GM19023 (cell line): ENCODE results near the gene PDE4B.

ENCODE experiments used
- ATAC-seq: cut with Tn5 transposase; IDR thresholded peaks from one replicate; pipeline ENCODE4 v1.9.1; 2021; ENCODE audit warnings: mild to moderate bottlenecking, moderate library complexity; ENCODE audit not compliant: unreplicated experiment

PDE4B gene

GRCh38 chr1:66168948-66169671 is 376.4 kb downstream of the PDE4B start:
- no peak for ATAC-seq

GRCh38 chr1:66172272-66172671 is 379.6 kb downstream of the PDE4B start:
- no peak for ATAC-seq

GRCh38 chr1:66175098-66175497 is 382.4 kb downstream of the PDE4B start:
- no peak for ATAC-seq

- ATAC-seq = no peak
Measured at GRCh38 chr1:66175581-66175980, 382.9 kb downstream of the PDE4B start.

- ATAC-seq = no peak
Measured at GRCh38 chr1:66176012-66176715, 383.5 kb downstream of the PDE4B start.

GRCh38 chr1:66176832-66177231 is 384.1 kb downstream of the PDE4B start:
- no peak for ATAC-seq

- no peak for ATAC-seq
Measured at GRCh38 chr1:66177510-66177909, 384.8 kb downstream of the PDE4B start.

GRCh38 chr1:66182026-66182425 is 389.3 kb downstream of the PDE4B start:
- no peak for ATAC-seq

- no peak for ATAC-seq
Measured at GRCh38 chr1:66182551-66183178, 390.0 kb downstream of the PDE4B start.

GRCh38 chr1:66183400-66183799 is 390.7 kb downstream of the PDE4B start:
- no peak for ATAC-seq

- no peak for ATAC-seq
Measured at GRCh38 chr1:66197120-66197519, 404.4 kb downstream of the PDE4B start.

- ATAC-seq = no peak
Measured at GRCh38 chr1:66197785-66198184, 405.1 kb downstream of the PDE4B start.

- ATAC-seq = no peak
Measured at GRCh38 chr1:66206563-66207144, 414.0 kb downstream of the PDE4B start.

- no peak for ATAC-seq
Measured at GRCh38 chr1:66207484-66207883, 414.8 kb downstream of the PDE4B start.

GRCh38 chr1:66208632-66209031 is 415.9 kb downstream of the PDE4B start:
- ATAC-seq = no peak

GRCh38 chr1:66210635-66211244 is 418.0 kb downstream of the PDE4B start:
- ATAC-seq = no peak

- ATAC-seq = no peak
Measured at GRCh38 chr1:66211521-66211920, 418.8 kb downstream of the PDE4B start.

- ATAC-seq = no peak
Measured at GRCh38 chr1:66213491-66213890, 420.8 kb downstream of the PDE4B start.

- ATAC-seq = no peak
Measured at GRCh38 chr1:66214901-66215300, 422.2 kb downstream of the PDE4B start.

- no peak for ATAC-seq
Measured at GRCh38 chr1:66217021-66217420, 424.3 kb downstream of the PDE4B start.

GRCh38 chr1:66217561-66217960 is 424.9 kb downstream of the PDE4B start:
- no peak for ATAC-seq
